GM12878 (cell line): ENCODE results near the gene MED4. TPM values are rescaled to one million over a fixed set of nuclear protein-coding genes. Genes with fewer than 3 reads are reported as not detected.

Experiments
- ATAC-seq: fragments of 200-7000 bp; cut with Tn5 transposase; 3 replicates; pipeline ENCODE4 v1.9.1; 2020; ENCODE audit warnings: mild to moderate bottlenecking, moderate library complexity
- BruUV-seq: library from RNA; stranded (reverse); fragments of 400-500 nt; replicated peaks from 2 replicates; lab custom pipeline; 2021; lab: Mats Ljungman, UMichigan
- CTCF ChIA-PET: fragments of 300-600 bp; sonication (Branson Sonifier 250); formaldehyde crosslinking; extraction: SDS; loops from one replicate; lab custom pipeline; 2021; ENCODE audit warnings: inconsistent platforms; lab: Yijun Ruan, JAX
- POLR2A ChIA-PET: fragments of 350-600 bp; formaldehyde crosslinking; extraction: SDS; loops from one replicate; lab custom pipeline; 2021; ENCODE audit warnings: inconsistent platforms; lab: Charles Lee
- RAD21 ChIA-PET: fragments of 300-600 bp; sonication (Branson Sonifier 250); formaldehyde crosslinking; loops from one replicate; lab custom pipeline; 2023; ENCODE audit warnings: antibody characterized with exemption; ENCODE audit not compliant: unreplicated experiment; lab: Charles Lee
- SMC1A ChIA-PET: fragments of 300-600 bp; sonication (Branson Sonifier 250); formaldehyde crosslinking; loops from one replicate; lab custom pipeline; 2023; ENCODE audit not compliant: unreplicated experiment, uncharacterized antibody; lab: Charles Lee
- DNase-seq: peaks from one replicate; pipeline ENCODE4 v3.0.0-alpha.2; 2011; ENCODE audit warnings: low read depth, low spot score
- FAIRE-seq: peaks from 3 replicates; lab custom pipeline; 2011; peaks lifted over from hg19 to GRCh38; lab: Jason Lieb, UNC
- H2AFZ ChIP-seq: 2 replicates; pipeline ENCODE4 v1.6.0; 2011; ENCODE audit warnings: low read depth, low read length, control low read depth; ENCODE audit not compliant: control insufficient read depth
- H3K27ac ChIP-seq: 2 replicates; pipeline ENCODE4 v1.5.1; 2011; ENCODE audit warnings: control low read depth; ENCODE audit not compliant: control insufficient read depth, insufficient read depth
- H3K27me3 ChIP-seq, 2 experiments: replicated peaks in 1 of 2; 2 replicates each; pipeline versions ENCODE4 v1.6.0 to v1.6.1; 2011; ENCODE audit warnings: low read length in 1 of 2; ENCODE audit not compliant: control insufficient read depth in 2 of 2, insufficient read depth in 2 of 2
- H3K36me3 ChIP-seq, 2 experiments: 2 replicates each; pipeline ENCODE4 v1.5.1; 2011; ENCODE audit warnings: low read length in 1 of 2; ENCODE audit not compliant: control insufficient read depth in 2 of 2, insufficient read depth in 2 of 2
- H3K4me1 ChIP-seq: 2 replicates; pipeline ENCODE4 v1.6.1; 2011; ENCODE audit warnings: mild to moderate bottlenecking, low read length, moderate library complexity, mixed read lengths; ENCODE audit not compliant: control insufficient read depth, insufficient read depth
- H3K4me2 ChIP-seq: 2 replicates; pipeline ENCODE4 v1.6.0; 2011; ENCODE audit warnings: control low read depth; ENCODE audit not compliant: control insufficient read depth, insufficient read depth
- H3K4me3 ChIP-seq: fragments of 200-600 bp; sonication (generic); 2 replicates; pipeline ENCODE4 v1.5.1; 2016
- H3K79me2 ChIP-seq: 2 replicates; pipeline ENCODE4 v1.6.0; 2011; ENCODE audit warnings: low read length; ENCODE audit not compliant: control insufficient read depth, insufficient read depth
- H3K9ac ChIP-seq: 2 replicates; pipeline ENCODE4 v1.8.0; 2011; ENCODE audit warnings: low read length, control low read depth, mixed read lengths; ENCODE audit not compliant: control insufficient read depth, insufficient read depth
- H3K9me3 ChIP-seq: replicated peaks from 3 replicates; pipeline ENCODE4 v1.5.1; 2011; ENCODE audit warnings: mild to moderate bottlenecking, low read length; ENCODE audit not compliant: control insufficient read depth, insufficient read depth
- H4K20me1 ChIP-seq: 2 replicates; pipeline ENCODE4 v1.6.0; 2011; ENCODE audit not compliant: control insufficient read depth, insufficient read depth
- BCL11A ChIP-seq: IDR thresholded peaks from 2 replicates; pipeline ENCODE4 v1.6.1; 2011; ENCODE audit warnings: low read depth, low read length
- ELK1 ChIP-seq: IDR thresholded peaks from 2 replicates; pipeline ENCODE4 v1.6.1; 2012; ENCODE audit warnings: low read depth, low read length, improper control_type of control experiment
- FOXK2 ChIP-seq: fragments of 450-650 bp; IDR thresholded peaks from 2 replicates; pipeline ENCODE4 v1.6.1; 2017; ENCODE audit warnings: mild to moderate bottlenecking, moderate library complexity
- HDAC6 ChIP-seq: fragments of 200-600 bp; sonication (generic); IDR thresholded peaks from one replicate; pipeline ENCODE4 v1.8.0; 2017; ENCODE audit warnings: antibody characterized with exemption; ENCODE audit not compliant: unreplicated experiment
- HDGF ChIP-seq: fragments of 450-650 bp; IDR thresholded peaks from 2 replicates; pipeline ENCODE4 v1.6.1; 2016; ENCODE audit warnings: antibody characterized with exemption
- KAT2A ChIP-seq: conservative IDR thresholded peaks from 2 replicates; pipeline ENCODE4 v1.6.1; 2011; ENCODE audit warnings: low read depth, low read length; ENCODE audit not compliant: control insufficient read depth
- NFIC ChIP-seq: IDR thresholded peaks from 2 replicates; pipeline ENCODE4 v1.6.1; 2012; ENCODE audit warnings: low read depth, mild to moderate bottlenecking, inconsistent platforms, low read length, moderate library complexity
- RAD21 ChIP-seq: IDR thresholded peaks from 2 replicates; pipeline ENCODE4 v1.6.1; 2011; ENCODE audit warnings: mild to moderate bottlenecking, low read depth, low read length, moderate library complexity; ENCODE audit not compliant: insufficient read depth
- RAD51 ChIP-seq: fragments of 450-650 bp; IDR thresholded peaks from 2 replicates; pipeline ENCODE4 v1.6.1; 2016; ENCODE audit warnings: moderate library complexity, mild to moderate bottlenecking, inconsistent platforms
- RUNX3 ChIP-seq: IDR thresholded peaks from 2 replicates; pipeline ENCODE4 v1.6.1; 2012; ENCODE audit warnings: low read length, inconsistent platforms
- SP1 ChIP-seq: IDR thresholded peaks from one replicate; pipeline ENCODE4 v1.6.1; 2011; ENCODE audit warnings: low read depth, low read length
- SPI1 ChIP-seq: IDR thresholded peaks from 2 replicates; pipeline ENCODE4 v1.6.1; 2011; ENCODE audit warnings: low read depth, mild to moderate bottlenecking, low read length, moderate library complexity, borderline replicate concordance; ENCODE audit not compliant: insufficient read depth
- SRF ChIP-seq, 2 experiments: IDR thresholded peaks; 2 replicates each; pipeline ENCODE4 v1.6.1; 2011; ENCODE audit warnings: low read depth in 2 of 2, low read length in 2 of 2, mild to moderate bottlenecking in 1 of 2, moderate library complexity in 1 of 2
- TCF3 ChIP-seq: IDR thresholded peaks from 2 replicates; pipeline ENCODE4 v1.6.1; 2012; ENCODE audit warnings: low read depth, mild to moderate bottlenecking, low read length, borderline replicate concordance; ENCODE audit not compliant: insufficient read depth
- WRNIP1 ChIP-seq: IDR thresholded peaks from 2 replicates; pipeline ENCODE4 v1.6.1; 2011; ENCODE audit warnings: low read depth, low read length, improper control_type of control experiment, borderline replicate concordance
- WGBS: methylation state at CpG from one replicate; pipeline ENCODE4 v1.1.6; 2016; ENCODE audit warnings: low lambda C conversion rate; ENCODE audit not compliant: insufficient replicate concordance, insufficient coverage; ENCODE audit errors: missing lambda C conversion rate; 5-methylcytosine and 5-hydroxymethylcytosine counted together
- in situ Hi-C: fragments of 300-500 bp; cut with MboI; formaldehyde crosslinking; loops from 9 replicates; pipeline ENCODE4 v1.14.3; 2018; ENCODE audit warnings: mixed read lengths
- intact Hi-C: fragments of 100-400 bp; cut with micrococcal nuclease; formaldehyde crosslinking; loops from one replicate; pipeline ENCODE4 v1.14.2; 2022; ENCODE audit not compliant: unreplicated experiment
- polyA plus RNA-seq, 11 experiments: library from polyadenylated mRNA; depleted of rRNA in 4 of 11; unstranded in 6 of 11; stranded (reverse) in 5 of 11; fragments of >200 nt; fragmentation: Nextera tagmentation in 4 of 11; fragmentation: Illumina TruSeq in 1 of 11; extraction: Ambion mirVana in 4 of 11; extraction: Trizol in 1 of 11; gene quantifications; 1 replicate in 1 of 11; 2 replicates in 10 of 11; pipeline versions ENCODE4 v1.2.1 to v1.2.3, GENCODE V29; 2011 to 2016; ENCODE audit warnings: inconsistent platforms in 2 of 11, missing spikeins in 2 of 11, low read depth in 1 of 11
- total RNA-seq, 4 experiments: library from RNA; depleted of rRNA in 3 of 4; stranded (reverse); fragments of >200 nt in 3 of 4; fragmentation: Illumina TruSeq in 1 of 4; extraction: Trizol in 1 of 4; gene quantifications; 2 replicates each; pipeline versions ENCODE4 v1.2.1 to v1.2.3, GENCODE V29; 2013 to 2021
- TF ChIP-seq, protein P1 (sequence below): IDR thresholded peaks from 2 replicates; pipeline ENCODE4 v1.6.1; 2012; ENCODE audit warnings: mild to moderate bottlenecking, low read depth, low read length

MED4 gene
- total and polyA plus RNA-seq, 10 of the 15 experiments (the other 5 are each of a cell fraction or from before 2014, with no cell fraction given), result 31.5 to 117 (median 87.4) TPM

DNA sequence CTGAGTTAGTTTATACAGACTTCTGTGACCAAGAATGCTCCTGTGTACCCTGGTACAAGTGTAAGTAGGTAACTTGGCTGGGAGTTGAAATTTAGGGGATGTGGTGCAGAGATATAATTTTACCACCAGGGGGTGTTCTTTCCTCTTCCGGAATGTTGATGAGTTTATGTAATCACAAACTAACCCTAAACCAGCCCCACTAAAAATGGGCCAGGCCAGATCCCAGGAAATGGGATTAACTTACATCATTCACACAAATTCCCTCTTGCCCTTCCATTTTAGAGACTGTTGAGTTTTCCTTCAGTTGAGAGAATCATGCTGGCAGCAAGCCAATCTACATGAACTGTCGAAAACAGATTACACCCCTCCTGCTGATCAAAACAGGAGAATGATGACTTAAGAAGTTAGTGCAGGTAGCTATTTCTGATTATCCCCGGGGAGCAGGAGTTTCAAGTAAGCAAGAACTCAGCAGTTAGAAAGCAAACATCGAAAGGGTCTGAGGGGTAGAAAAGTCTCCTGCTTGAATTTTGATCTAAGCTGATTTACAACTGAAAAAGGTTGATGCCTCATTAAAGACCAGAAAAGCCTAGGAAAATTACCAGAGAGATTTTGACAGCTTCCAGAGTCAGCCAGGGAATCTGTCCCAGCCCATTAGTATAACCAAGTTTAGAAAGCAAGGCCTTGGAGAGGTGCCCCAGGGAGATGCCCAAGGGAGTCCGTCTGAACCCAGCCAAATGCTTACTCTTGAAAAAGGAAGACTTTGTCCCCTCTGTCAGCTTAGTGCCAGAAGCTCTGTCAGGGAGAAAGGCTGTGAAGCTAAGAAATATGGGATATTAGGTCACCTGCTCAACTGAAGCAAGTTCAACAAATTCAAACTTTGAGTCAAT, 32.3 kb upstream of the MED4 start:
- ATAC-seq, result peak; percentile 93
- WGBS, result 18% methylated on average over 5 of the region's 5 CpGs
- BruUV-seq, result no TSS peak
- DNase-seq, result peak; percentile 47
- no peak overlapping the region for H3K4me3 ChIP-seq
- no peaks in the 10 kb centered on the region for H3K9me3 ChIP-seq
- no peak overlapping the region for H3K9ac ChIP-seq
- no peaks in the 10 kb centered on the region for H3K79me2 ChIP-seq
- H2AFZ ChIP-seq, result no peak overlapping the region
- ChIA-PET RAD21 (interaction anchor here (0.8 to 2.3 kb wide), 7 partner anchors 86 to 642 kb away, joined by 3 to 23 read pairs (median 4); partner anchors contain the start of gene ITM2B), CTCF (interaction anchor here (0.6 to 2.7 kb wide), 23 partner anchors 8 to 641 kb away, joined by 3 to 44 read pairs (median 4); partner anchors contain the start of gene ITM2B), SMC1A (interaction anchor here (0.7 to 2.5 kb wide), 17 partner anchors 23 to 642 kb away, joined by 3 to 48 read pairs (median 3); partner anchors contain the start of gene ITM2B), POLR2A (no interaction called here)
- no peaks in the 10 kb centered on the region for H3K36me3 ChIP-seq
- intact Hi-C loops (loop anchor here (1.0 to 10.0 kb wide), 4 partner anchors 106 to 642 kb away; partner anchors contain the start of gene ITM2B), in situ Hi-C loops (loop anchor here (5.0 kb wide), 2 partner anchors 455 to 645 kb away; no protein-coding TSS in a partner anchor)
- H3K27me3 ChIP-seq, result peaks cover 0 to 2% of the 10 kb centered on the region in 2 experiments; a peak in 2 of 4 replicates
- H4K20me1 ChIP-seq, result no peaks in the 10 kb centered on the region
- no peak overlapping the region for H3K27ac ChIP-seq
- no peaks in the 10 kb centered on the region for H3K4me1 ChIP-seq
- peak; percentile 93 for FAIRE-seq
- no peak overlapping the region for H3K4me2 ChIP-seq
- TF ChIP-seq TCF3, result no peak
- no peak for TF ChIP-seq KAT2A
- TF ChIP-seq RUNX3, result 0 out of 2 replicates have a peak, but pooled peaks have one; percentile 6
- TF ChIP-seq HDAC6, result no peak
- TF ChIP-seq, protein P1, sequence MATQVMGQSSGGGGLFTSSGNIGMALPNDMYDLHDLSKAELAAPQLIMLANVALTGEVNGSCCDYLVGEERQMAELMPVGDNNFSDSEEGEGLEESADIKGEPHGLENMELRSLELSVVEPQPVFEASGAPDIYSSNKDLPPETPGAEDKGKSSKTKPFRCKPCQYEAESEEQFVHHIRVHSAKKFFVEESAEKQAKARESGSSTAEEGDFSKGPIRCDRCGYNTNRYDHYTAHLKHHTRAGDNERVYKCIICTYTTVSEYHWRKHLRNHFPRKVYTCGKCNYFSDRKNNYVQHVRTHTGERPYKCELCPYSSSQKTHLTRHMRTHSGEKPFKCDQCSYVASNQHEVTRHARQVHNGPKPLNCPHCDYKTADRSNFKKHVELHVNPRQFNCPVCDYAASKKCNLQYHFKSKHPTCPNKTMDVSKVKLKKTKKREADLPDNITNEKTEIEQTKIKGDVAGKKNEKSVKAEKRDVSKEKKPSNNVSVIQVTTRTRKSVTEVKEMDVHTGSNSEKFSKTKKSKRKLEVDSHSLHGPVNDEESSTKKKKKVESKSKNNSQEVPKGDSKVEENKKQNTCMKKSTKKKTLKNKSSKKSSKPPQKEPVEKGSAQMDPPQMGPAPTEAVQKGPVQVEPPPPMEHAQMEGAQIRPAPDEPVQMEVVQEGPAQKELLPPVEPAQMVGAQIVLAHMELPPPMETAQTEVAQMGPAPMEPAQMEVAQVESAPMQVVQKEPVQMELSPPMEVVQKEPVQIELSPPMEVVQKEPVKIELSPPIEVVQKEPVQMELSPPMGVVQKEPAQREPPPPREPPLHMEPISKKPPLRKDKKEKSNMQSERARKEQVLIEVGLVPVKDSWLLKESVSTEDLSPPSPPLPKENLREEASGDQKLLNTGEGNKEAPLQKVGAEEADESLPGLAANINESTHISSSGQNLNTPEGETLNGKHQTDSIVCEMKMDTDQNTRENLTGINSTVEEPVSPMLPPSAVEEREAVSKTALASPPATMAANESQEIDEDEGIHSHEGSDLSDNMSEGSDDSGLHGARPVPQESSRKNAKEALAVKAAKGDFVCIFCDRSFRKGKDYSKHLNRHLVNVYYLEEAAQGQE, result no peak
- TF ChIP-seq RAD21, result peak; percentile 69
- TF ChIP-seq RAD51, result no peak
- TF ChIP-seq FOXK2, result no peak
- TF ChIP-seq BCL11A, result no peak
- TF ChIP-seq SP1, result no peak
- TF ChIP-seq HDGF, result no peak
- no peak for TF ChIP-seq WRNIP1
- no peak for TF ChIP-seq SPI1
- no peak for TF ChIP-seq ELK1
- TF ChIP-seq NFIC, result no peak
- TF ChIP-seq SRF (IDR thresholded peaks at IDR 0.05; ENCODE audit: low read depth in 2 of 2, low read length in 2 of 2), result no peak
